Stimulated activated naive CD8-positive, alpha-beta T cell treated with anti-CD3 and anti-CD28 coated beads, Interleukin-15, amount 100 ng/mL, for 72 hours (primary cell): ENCODE results near the gene FOXI3.

Experiments
- ATAC-seq: fragments of 150-1000 bp; cut with Tn5 transposase; 2 replicates; pipeline ENCODE4 v1.10.0; 2021; ENCODE audit warnings: mild to moderate bottlenecking, moderate library complexity
- DNase-seq, 2 donors: peaks; one replicate each; pipeline ENCODE4 v3.0.0; 2021 to 2022
- H3K27ac Mint-ChIP-seq, 2 donors: one replicate each; pipeline ENCODE4 v1.8.0; 2022; ENCODE audit warnings: mild to moderate bottlenecking in 2 of 2, mixed read lengths in 2 of 2, moderate library complexity in 2 of 2
- H3K27me3 Mint-ChIP-seq: one replicate; pipeline ENCODE4 v1.8.0; 2022; ENCODE audit warnings: mixed read lengths
- H3K4me1 Mint-ChIP-seq: one replicate; pipeline ENCODE4 v1.8.0; 2022; ENCODE audit warnings: mild to moderate bottlenecking, mixed read lengths
- H3K4me3 Mint-ChIP-seq, 2 donors: one replicate each; pipeline ENCODE4 v1.8.0; 2022; ENCODE audit warnings: mild to moderate bottlenecking in 2 of 2, mixed read lengths in 2 of 2, moderate library complexity in 1 of 2
- H3K9me3 Mint-ChIP-seq, 2 donors: one replicate each; pipeline ENCODE4 v1.8.0; 2022; ENCODE audit warnings: mixed read lengths in 2 of 2

FOXI3 gene

GRCh38 chr2:88452565-88452905, at the start of gene FOXI3:
Gene FOXI3 (minus strand): TSS chr2:88452693. CDS start chr2:88452535, 158 bp downstream.
- DNase-seq = no peak
- ATAC-seq = peak; percentile 62
- Mint-ChIP-seq H3K4me3 (peak within 1 kb of the TSS; percentile 80 to 81), H3K27ac (no peak within 1 kb of the TSS), H3K27me3 (peaks cover 75% of the 10 kb centered on the region), H3K4me1 (peaks cover 5% of the 10 kb centered on the region), H3K9me3 (no peaks in the 10 kb centered on the region)

DNA sequence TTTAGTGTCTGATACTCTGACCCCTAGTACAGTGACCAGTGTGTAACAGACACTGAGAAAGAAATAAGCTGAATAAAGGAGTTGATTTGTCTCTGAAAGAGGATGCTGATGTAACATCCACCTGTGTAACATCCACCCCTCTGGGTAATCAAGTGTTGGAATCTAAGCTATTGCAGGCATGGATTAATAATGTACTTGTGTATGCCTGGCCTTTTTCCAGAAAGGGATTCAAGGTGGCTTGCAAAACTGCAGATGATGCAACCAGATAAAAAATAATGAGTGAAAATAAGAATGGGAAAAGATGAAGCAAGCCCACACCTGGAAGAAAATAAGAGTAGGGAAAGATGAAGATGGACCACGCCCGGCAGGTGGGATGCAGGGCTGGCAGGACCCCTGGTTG, 48.2 kb upstream of the FOXI3 start:
- H3K27me3 Mint-ChIP-seq = peaks cover 15% of the 10 kb centered on the region
- H3K9me3 Mint-ChIP-seq = peaks cover 11 to 12% of the 10 kb centered on the region in 2 donors
- DNase-seq (no peak), ATAC-seq (no peak)
- H3K4me1 Mint-ChIP-seq = no peaks in the 10 kb centered on the region
- no peak overlapping the region for H3K4me3 Mint-ChIP-seq
- H3K27ac Mint-ChIP-seq = no peak overlapping the region

DNA sequence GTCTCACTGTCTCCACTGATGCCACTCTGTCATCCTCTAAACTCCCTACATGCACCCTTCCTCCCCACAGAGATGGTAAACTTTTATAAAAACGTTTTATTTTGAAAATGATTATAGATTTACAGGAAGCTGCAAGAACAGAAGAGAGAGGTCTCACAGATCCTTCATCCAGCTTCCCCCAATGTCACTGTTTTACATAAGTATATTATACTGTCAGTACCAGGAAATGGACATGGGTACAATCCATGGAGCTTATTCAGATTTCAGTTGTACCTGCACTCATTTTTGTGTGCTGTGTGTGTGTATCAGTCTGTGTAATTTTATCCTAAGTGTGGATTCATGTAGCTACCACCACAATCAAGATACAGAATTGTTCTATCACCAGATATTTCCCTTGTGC, 46.7 kb upstream of the FOXI3 start:
- H3K9me3 Mint-ChIP-seq = peaks cover 11 to 12% of the 10 kb centered on the region in 2 donors
- DNase-seq (no peak), ATAC-seq (no peak)
- no peak overlapping the region for H3K4me3 Mint-ChIP-seq
- H3K27me3 Mint-ChIP-seq = peaks cover 15% of the 10 kb centered on the region
- no peak overlapping the region for H3K27ac Mint-ChIP-seq
- no peaks in the 10 kb centered on the region for H3K4me1 Mint-ChIP-seq

- Mint-ChIP-seq H3K4me3 (no peak overlapping the region), H3K27me3 (peaks cover 16% of the 10 kb centered on the region), H3K9me3 (no peaks in the 10 kb centered on the region), H3K4me1 (no peaks in the 10 kb centered on the region), H3K27ac (no peak overlapping the region)
- DNase-seq (no peak), ATAC-seq (no peak)
These were observed 41.0 kb upstream of the FOXI3 start for GRCh38 chr2:88493481-88493880.

GRCh38 chr2:88492002-88492401, 39.5 kb upstream of the FOXI3 start:
- ATAC-seq = no peak
- Mint-ChIP-seq H3K4me3 (no peak overlapping the region), H3K9me3 (no peaks in the 10 kb centered on the region), H3K4me1 (no peaks in the 10 kb centered on the region), H3K27ac (no peak overlapping the region), H3K27me3 (peaks cover 16% of the 10 kb centered on the region)
- no peak for DNase-seq

- H3K4me1 Mint-ChIP-seq = no peaks in the 10 kb centered on the region
- no peak for DNase-seq
- no peak for ATAC-seq
- no peak overlapping the region for H3K27ac Mint-ChIP-seq
- H3K9me3 Mint-ChIP-seq = no peaks in the 10 kb centered on the region
- no peak overlapping the region for H3K4me3 Mint-ChIP-seq
- H3K27me3 Mint-ChIP-seq = peaks cover 16% of the 10 kb centered on the region
These were observed 36.7 kb upstream of the FOXI3 start for GRCh38 chr2:88489181-88489580.

GRCh38 chr2:88483200-88483599, 30.7 kb upstream of the FOXI3 start:
- DNase-seq = no peak
- H3K4me1 Mint-ChIP-seq = no peaks in the 10 kb centered on the region
- no peak overlapping the region for H3K4me3 Mint-ChIP-seq
- H3K27me3 Mint-ChIP-seq = peaks cover 28% of the 10 kb centered on the region
- ATAC-seq = no peak
- H3K9me3 Mint-ChIP-seq = no peaks in the 10 kb centered on the region
- no peak overlapping the region for H3K27ac Mint-ChIP-seq

- Mint-ChIP-seq H3K27me3 (peaks cover 34% of the 10 kb centered on the region), H3K9me3 (no peaks in the 10 kb centered on the region), H3K4me3 (no peak overlapping the region), H3K4me1 (no peaks in the 10 kb centered on the region), H3K27ac (peak overlapping the region in 1 of 2 donors; percentile 20)
- ATAC-seq (no peak), DNase-seq (no peak)
These were observed 29.3 kb upstream of the FOXI3 start for GRCh38 chr2:88481691-88482336.

- Mint-ChIP-seq H3K27me3 (peaks cover 9% of the 10 kb centered on the region), H3K4me1 (no peaks in the 10 kb centered on the region), H3K9me3 (peaks cover 8 to 15% of the 10 kb centered on the region in 2 donors), H3K27ac (no peak overlapping the region), H3K4me3 (no peak overlapping the region)
- DNase-seq (no peak), ATAC-seq (no peak)
These were observed 20.3 kb upstream of the FOXI3 start for GRCh38 chr2:88472811-88473210.

- Mint-ChIP-seq H3K27me3 (peaks cover 7% of the 10 kb centered on the region), H3K4me3 (no peak overlapping the region), H3K9me3 (peaks cover 8 to 15% of the 10 kb centered on the region in 2 donors), H3K4me1 (no peaks in the 10 kb centered on the region), H3K27ac (no peak overlapping the region)
- no peak for ATAC-seq
- no peak for DNase-seq
These were observed 18.8 kb upstream of the FOXI3 start for GRCh38 chr2:88471083-88471942.

DNA sequence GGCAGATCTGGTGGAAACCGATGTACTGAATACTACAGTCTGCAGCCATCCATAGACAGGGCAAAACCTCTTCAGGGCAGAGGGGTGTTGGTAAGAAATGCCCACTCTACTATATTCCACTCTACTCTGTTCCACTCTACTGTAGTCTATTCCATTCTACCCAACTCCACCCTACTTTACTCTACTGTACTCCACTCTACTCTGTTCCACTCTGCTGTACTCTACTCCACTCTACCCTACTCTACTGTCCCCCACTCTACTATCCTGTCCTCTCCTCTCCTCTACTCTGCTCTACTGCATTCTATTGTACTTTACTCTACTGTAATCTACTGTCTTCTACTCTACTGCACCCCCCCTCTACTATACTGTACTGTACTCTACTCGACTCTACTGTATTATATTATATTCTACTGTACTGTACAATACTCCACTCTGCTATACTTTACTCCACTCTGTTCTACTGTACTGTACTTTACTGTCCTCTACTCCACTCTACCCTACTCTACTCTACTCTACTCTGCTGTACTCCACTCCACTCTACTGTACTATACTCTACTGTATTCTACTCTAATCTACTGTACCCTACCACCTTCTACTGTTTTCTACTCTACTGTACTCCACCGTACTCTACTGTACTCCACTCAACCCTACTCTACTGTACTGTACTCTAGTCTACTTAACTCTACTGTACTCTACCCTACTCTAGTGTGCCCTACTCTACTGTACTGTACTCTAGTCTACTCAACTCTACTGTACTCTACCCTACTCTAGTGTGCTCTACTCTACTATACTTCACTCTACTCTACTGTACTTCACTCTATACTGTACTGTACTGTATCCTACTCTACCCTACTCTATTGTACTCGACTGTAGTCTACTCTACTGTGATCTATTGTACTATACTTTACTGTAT, 17.0 kb upstream of the FOXI3 start:
- ATAC-seq (peak; percentile 56), DNase-seq (no peak)
- H3K4me3 Mint-ChIP-seq = no peak overlapping the region
- H3K27ac Mint-ChIP-seq = no peak overlapping the region
- H3K27me3 Mint-ChIP-seq = no peaks in the 10 kb centered on the region
- H3K9me3 Mint-ChIP-seq = peaks cover 8 to 15% of the 10 kb centered on the region in 2 donors
- H3K4me1 Mint-ChIP-seq = no peaks in the 10 kb centered on the region

GRCh38 chr2:88464153-88464552, 11.7 kb upstream of the FOXI3 start:
- Mint-ChIP-seq H3K27me3 (peaks cover 13% of the 10 kb centered on the region), H3K9me3 (peaks cover under 1 to 6% of the 10 kb centered on the region in 2 donors), H3K4me3 (no peak overlapping the region), H3K27ac (no peak overlapping the region), H3K4me1 (no peaks in the 10 kb centered on the region)
- ATAC-seq (no peak), DNase-seq (no peak)

DNA sequence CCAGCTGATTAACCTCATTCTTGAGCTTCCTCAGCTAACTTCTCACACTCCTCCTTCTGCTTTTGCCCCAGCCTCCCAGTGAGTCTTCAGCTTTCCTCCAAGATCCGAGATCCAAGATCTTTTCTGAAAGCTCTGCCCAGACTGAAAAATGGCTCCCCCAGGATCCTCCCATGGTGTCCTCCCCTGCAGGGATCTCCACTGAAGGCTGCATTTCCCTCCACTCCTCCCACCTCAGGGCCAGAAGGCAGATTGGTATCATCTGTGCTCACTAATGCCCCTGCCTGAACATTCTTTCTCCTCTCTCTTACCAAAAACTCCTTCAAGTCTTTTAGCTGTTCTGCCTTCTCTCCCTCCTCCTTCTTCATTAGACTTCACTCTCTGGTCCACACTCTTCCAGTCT, 6.1 kb upstream of the FOXI3 start:
- DNase-seq (no peak), ATAC-seq (no peak)
- Mint-ChIP-seq H3K27me3 (peaks cover 53% of the 10 kb centered on the region), H3K4me1 (no peaks in the 10 kb centered on the region), H3K4me3 (no peak overlapping the region), H3K9me3 (no peaks in the 10 kb centered on the region), H3K27ac (peak overlapping the region in 1 of 2 donors; percentile 59)

- no peak overlapping the region for H3K27ac Mint-ChIP-seq
- ATAC-seq (no peak), DNase-seq (peak in 1 of 2 donors; percentile 10)
- H3K4me1 Mint-ChIP-seq = peaks cover 5% of the 10 kb centered on the region
- peaks cover 75% of the 10 kb centered on the region for H3K27me3 Mint-ChIP-seq
- H3K4me3 Mint-ChIP-seq = peak overlapping the region; percentile 61 to 80
- no peaks in the 10 kb centered on the region for H3K9me3 Mint-ChIP-seq
These were observed 588 bp upstream of the FOXI3 start for GRCh38 chr2:88452980-88453582.
